Measurements from ENCODE around the gene EHD4. TPM values are rescaled to one million over a fixed set of nuclear protein-coding genes. Genes with fewer than 3 reads are reported as not detected.

Gene EHD4
- total RNA-seq, 2 donors from 2014 or later = 13.8 to 16.9 TPM

DNA sequence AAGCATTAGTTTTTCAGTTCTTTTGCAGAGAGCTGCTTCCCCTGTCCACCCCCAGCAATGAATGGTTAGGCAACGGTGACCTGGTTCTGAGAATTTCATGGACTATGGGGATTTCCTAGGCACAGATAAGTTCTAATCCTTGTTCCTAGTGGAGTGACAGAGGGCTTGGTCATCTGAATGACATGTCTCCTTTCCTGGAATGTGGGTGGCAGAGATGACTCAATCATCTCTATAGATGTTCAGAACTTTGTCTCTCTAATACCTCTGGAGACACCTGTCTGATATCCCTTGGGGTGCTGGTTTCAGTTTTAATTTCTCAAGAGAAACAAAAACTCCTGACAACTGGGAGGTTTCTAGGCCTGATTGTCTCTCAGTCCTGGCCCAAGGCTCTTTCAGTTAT is 38.1 kb upstream of the EHD4 start:
- H3K4me1 ChIP-seq = peaks cover 10% of the 10 kb centered on the region
- TF ChIP-seq POLR2A (IDR thresholded peaks at IDR 0.05) = no peak
- TF ChIP-seq, protein P1, sequence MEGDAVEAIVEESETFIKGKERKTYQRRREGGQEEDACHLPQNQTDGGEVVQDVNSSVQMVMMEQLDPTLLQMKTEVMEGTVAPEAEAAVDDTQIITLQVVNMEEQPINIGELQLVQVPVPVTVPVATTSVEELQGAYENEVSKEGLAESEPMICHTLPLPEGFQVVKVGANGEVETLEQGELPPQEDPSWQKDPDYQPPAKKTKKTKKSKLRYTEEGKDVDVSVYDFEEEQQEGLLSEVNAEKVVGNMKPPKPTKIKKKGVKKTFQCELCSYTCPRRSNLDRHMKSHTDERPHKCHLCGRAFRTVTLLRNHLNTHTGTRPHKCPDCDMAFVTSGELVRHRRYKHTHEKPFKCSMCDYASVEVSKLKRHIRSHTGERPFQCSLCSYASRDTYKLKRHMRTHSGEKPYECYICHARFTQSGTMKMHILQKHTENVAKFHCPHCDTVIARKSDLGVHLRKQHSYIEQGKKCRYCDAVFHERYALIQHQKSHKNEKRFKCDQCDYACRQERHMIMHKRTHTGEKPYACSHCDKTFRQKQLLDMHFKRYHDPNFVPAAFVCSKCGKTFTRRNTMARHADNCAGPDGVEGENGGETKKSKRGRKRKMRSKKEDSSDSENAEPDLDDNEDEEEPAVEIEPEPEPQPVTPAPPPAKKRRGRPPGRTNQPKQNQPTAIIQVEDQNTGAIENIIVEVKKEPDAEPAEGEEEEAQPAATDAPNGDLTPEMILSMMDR (IDR thresholded peaks at IDR 0.05) = no peak
- H3K9me3 ChIP-seq = no peaks in the 10 kb centered on the region
- H3K4me3 ChIP-seq = no peak overlapping the region
- intact Hi-C loops (cut with DNase I) = no loop called here
- ATAC-seq = peak; percentile 45
- peak overlapping the region in 2 of 4 donors; percentile 43 to 55 for H3K27ac ChIP-seq
- 23 to 75% methylated on average over 1 of the region's 1 CpG for WGBS, 2 donors
- DNase-seq = no peak
- H3K27me3 ChIP-seq = no peaks in the 10 kb centered on the region
- H3K36me3 ChIP-seq (replicated peaks in 1 of 2; ENCODE audit: insufficient read depth in 1 of 2, low read depth in 2 of 2) = no peaks in the 10 kb centered on the region

DNA sequence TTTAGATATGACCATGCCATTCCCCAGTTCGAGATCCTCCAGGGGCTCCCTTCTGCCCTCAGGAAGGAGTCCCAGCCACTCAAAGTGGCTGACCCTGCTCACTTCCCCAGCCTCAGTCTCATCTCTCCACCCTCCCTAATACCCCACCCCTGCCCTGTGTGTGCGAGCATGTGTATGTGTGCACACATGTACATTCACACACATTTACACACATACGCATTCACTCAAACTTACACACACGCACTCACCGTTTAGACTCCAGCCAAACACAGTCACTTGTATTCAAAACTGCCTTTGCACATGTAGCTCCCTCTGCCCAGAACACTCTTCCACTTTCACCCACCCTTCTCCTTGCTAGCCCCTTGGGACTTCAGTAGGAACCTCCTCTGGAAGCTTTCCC is 37.1 kb upstream of the EHD4 start:
- ATAC-seq (no peak), DNase-seq (no peak)
- Histone ChIP-seq H3K9me3 (no peaks in the 10 kb centered on the region), H3K4me1 (peaks cover 10% of the 10 kb centered on the region), H3K27me3 (no peaks in the 10 kb centered on the region), H3K36me3 (replicated peaks in 1 of 2; ENCODE audit: insufficient read depth in 1 of 2, low read depth in 2 of 2) (no peaks in the 10 kb centered on the region), H3K27ac (peak overlapping the region in 1 of 4 donors; percentile 1), H3K4me3 (no peak overlapping the region)
- WGBS, 2 donors = 79 to 83% methylated on average over 5 of the region's 5 CpGs
- intact Hi-C loops (cut with DNase I) = no loop called here
- TF ChIP-seq, protein P1 (IDR thresholded peaks at IDR 0.05) = no peak
- TF ChIP-seq POLR2A (IDR thresholded peaks at IDR 0.05) = no peak

DNA sequence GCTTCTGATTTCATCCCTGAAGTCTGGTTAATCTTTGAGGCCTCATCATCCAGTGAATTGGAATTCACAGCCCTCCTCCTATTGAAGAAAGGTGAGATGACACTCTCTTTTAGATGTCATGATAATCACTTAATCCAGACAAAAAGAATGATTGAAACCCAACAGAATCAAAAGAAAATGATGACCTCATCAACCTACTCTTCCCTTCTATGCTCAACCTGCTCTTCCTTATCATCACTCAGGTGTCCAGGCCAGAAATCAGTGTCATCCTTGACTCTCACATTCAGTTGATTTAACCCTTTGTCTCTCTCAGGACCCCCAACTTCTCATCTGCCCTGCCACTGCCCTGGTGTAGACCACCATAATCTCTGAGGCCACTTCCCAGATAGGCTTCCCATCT is 36.7 kb upstream of the EHD4 start:
- Histone ChIP-seq H3K4me3 (no peak overlapping the region), H3K4me1 (peaks cover 10% of the 10 kb centered on the region), H3K27ac (no peak overlapping the region), H3K9me3 (no peaks in the 10 kb centered on the region), H3K27me3 (no peaks in the 10 kb centered on the region), H3K36me3 (replicated peaks in 1 of 2; ENCODE audit: insufficient read depth in 1 of 2, low read depth in 2 of 2) (no peaks in the 10 kb centered on the region)
- intact Hi-C loops (cut with DNase I) = no loop called here
- ATAC-seq (no peak), DNase-seq (no peak)
- TF ChIP-seq, protein P1 (IDR thresholded peaks at IDR 0.05) = no peak
- TF ChIP-seq POLR2A (IDR thresholded peaks at IDR 0.05) = no peak

DNA sequence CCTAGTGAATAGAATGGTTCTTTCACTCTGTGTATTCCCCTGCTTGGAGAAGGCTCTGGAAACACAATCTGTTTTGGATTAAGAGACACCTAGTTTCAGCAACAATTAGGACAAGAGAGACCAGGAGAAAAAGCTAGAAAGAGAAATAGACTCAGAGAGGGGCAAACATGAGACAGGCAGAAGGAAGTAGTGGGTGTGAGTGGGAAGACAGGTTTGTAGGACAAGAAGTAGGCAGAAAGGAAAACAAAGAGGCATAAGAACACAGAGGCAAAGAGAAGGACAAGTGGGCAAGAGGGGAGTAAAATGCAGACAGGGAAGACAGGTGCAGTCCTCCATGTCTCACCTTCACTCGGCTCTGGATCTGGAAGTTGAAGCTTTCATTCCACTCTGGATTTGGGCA is 35.0 kb upstream of the EHD4 start:
- WGBS, 2 donors = 73 to 87% methylated on average over 1 of the region's 1 CpG
- ATAC-seq (no peak), DNase-seq (no peak)
- H3K4me3 ChIP-seq = no peak overlapping the region
- no peaks in the 10 kb centered on the region for H3K9me3 ChIP-seq
- H3K4me1 ChIP-seq = peaks cover 7% of the 10 kb centered on the region
- TF ChIP-seq POLR2A (IDR thresholded peaks at IDR 0.05) = no peak
- TF ChIP-seq, protein P1 (IDR thresholded peaks at IDR 0.05) = no peak
- no peaks in the 10 kb centered on the region for H3K27me3 ChIP-seq
- no peak overlapping the region for H3K27ac ChIP-seq
- H3K36me3 ChIP-seq (replicated peaks in 1 of 2; ENCODE audit: insufficient read depth in 1 of 2, low read depth in 2 of 2) = no peaks in the 10 kb centered on the region
- intact Hi-C loops (cut with DNase I) = no loop called here

DNA sequence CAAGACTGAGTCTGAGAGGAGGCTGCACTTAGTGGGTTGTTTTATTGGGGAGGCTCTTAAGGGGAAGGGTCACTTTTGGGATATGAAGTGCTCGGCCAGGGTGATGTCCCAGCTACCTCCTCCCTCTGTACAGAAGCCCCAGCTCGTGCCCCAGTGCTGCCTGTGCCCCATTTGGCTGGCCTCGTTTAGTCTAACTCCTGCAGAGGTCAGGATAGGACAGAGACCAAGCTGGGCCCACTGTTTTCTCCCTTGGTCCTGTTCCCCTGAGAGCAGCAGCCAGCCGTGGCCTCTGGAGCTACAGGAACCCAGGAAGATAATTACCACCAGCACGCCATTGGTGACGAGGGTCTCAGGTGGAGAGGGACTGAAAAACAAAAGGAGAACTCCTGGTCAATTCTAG is 30.0 kb upstream of the EHD4 start:
- no peak for TF ChIP-seq POLR2A (IDR thresholded peaks at IDR 0.05)
- DNase-seq (no peak), ATAC-seq (no peak)
- H3K4me1 ChIP-seq = no peaks in the 10 kb centered on the region
- no peaks in the 10 kb centered on the region for H3K36me3 ChIP-seq (replicated peaks in 1 of 2; ENCODE audit: insufficient read depth in 1 of 2, low read depth in 2 of 2)
- no peak overlapping the region for H3K27ac ChIP-seq
- no peaks in the 10 kb centered on the region for H3K27me3 ChIP-seq
- intact Hi-C loops (cut with DNase I) = no loop called here
- no peak overlapping the region for H3K4me3 ChIP-seq
- WGBS, 2 donors = 87 to 89% methylated on average over 5 to 6 of the region's 6 CpGs
- H3K9me3 ChIP-seq = no peaks in the 10 kb centered on the region

Measured in body of pancreas (tissue), 4 donors.